H9 (cell line): Measurements from ENCODE around the gene SCIMP. TPM values are rescaled to one million over a fixed set of nuclear protein-coding genes. Genes with fewer than 3 reads are reported as not detected.

Experiments
- DNase-seq: peaks from one replicate; pipeline ENCODE4 v3.0.0-alpha.2; 2017
- H2AFZ ChIP-seq: one replicate; pipeline ENCODE4 v1.6.1; 2013; ENCODE audit warnings: mild to moderate bottlenecking, low read length, control low read depth, moderate library complexity
- H2AK5ac ChIP-seq: 2 replicates; pipeline ENCODE4 v1.6.1; 2013; ENCODE audit warnings: low read length, control low read depth, mixed read lengths; ENCODE audit not compliant: insufficient read length
- H2BK120ac ChIP-seq: one replicate; pipeline ENCODE4 v1.6.1; 2013; ENCODE audit warnings: low read depth, mild to moderate bottlenecking, low read length, control low read depth, inconsistent platforms; ENCODE audit not compliant: poor library complexity, severe bottlenecking
- H2BK12ac ChIP-seq: 2 replicates; pipeline ENCODE4 v1.6.1; 2013; ENCODE audit warnings: low read length, control low read depth, mixed read lengths, low read depth; ENCODE audit not compliant: insufficient read length
- H2BK15ac ChIP-seq: 2 replicates; pipeline ENCODE4 v1.6.1; 2013; ENCODE audit warnings: low read depth, low read length, control low read depth
- H2BK20ac ChIP-seq: one replicate; pipeline ENCODE4 v1.6.1; 2013; ENCODE audit warnings: low read depth, mild to moderate bottlenecking, low read length, control low read depth, inconsistent platforms; ENCODE audit not compliant: poor library complexity, severe bottlenecking
- H2BK5ac ChIP-seq: 2 replicates; pipeline ENCODE4 v1.6.1; 2013; ENCODE audit warnings: low read length, control low read depth, mixed read lengths; ENCODE audit not compliant: insufficient read length
- H3K14ac ChIP-seq: 2 replicates; pipeline ENCODE4 v1.6.1; 2013; ENCODE audit warnings: low read length, control low read depth; ENCODE audit not compliant: insufficient read depth
- H3K18ac ChIP-seq: 2 replicates; pipeline ENCODE4 v1.6.1; 2013; ENCODE audit warnings: low read depth, mild to moderate bottlenecking, mixed read lengths, low read length, control low read depth; ENCODE audit not compliant: insufficient read length
- H3K23ac ChIP-seq: 2 replicates; pipeline ENCODE4 v1.6.1; 2013; ENCODE audit warnings: low read length, control low read depth, mixed read lengths, low read depth; ENCODE audit not compliant: insufficient read length
- H3K23me2 ChIP-seq: 2 replicates; pipeline ENCODE4 v1.6.1; 2013; ENCODE audit warnings: low read depth, mild to moderate bottlenecking, mixed read lengths, low read length, control low read depth; ENCODE audit not compliant: insufficient read length, poor library complexity, severe bottlenecking
- H3K27ac ChIP-seq: 2 replicates; pipeline ENCODE4 v1.5.1; 2013; ENCODE audit warnings: low read length, control low read depth, mixed read lengths, low read depth; ENCODE audit not compliant: insufficient read length
- H3K27me3 ChIP-seq: 2 replicates; pipeline ENCODE4 v1.6.1; 2013; ENCODE audit warnings: low read length, control low read depth, inconsistent platforms; ENCODE audit not compliant: insufficient read depth
- H3K4ac ChIP-seq: 2 replicates; pipeline ENCODE4 v1.6.1; 2013; ENCODE audit warnings: low read depth, mild to moderate bottlenecking, control low read depth, inconsistent platforms, low read length, moderate library complexity
- H3K4me1 ChIP-seq: 2 replicates; pipeline ENCODE4 v1.6.1; 2013; ENCODE audit warnings: low read length, control low read depth, inconsistent platforms; ENCODE audit not compliant: insufficient read depth
- H3K4me2 ChIP-seq: 2 replicates; pipeline ENCODE4 v1.6.1; 2013; ENCODE audit warnings: low read length, control low read depth, mixed read lengths; ENCODE audit not compliant: insufficient read length, insufficient read depth
- H3K56ac ChIP-seq: 2 replicates; pipeline ENCODE4 v1.6.1; 2013; ENCODE audit warnings: low read depth, mild to moderate bottlenecking, mixed read lengths, low read length, control low read depth; ENCODE audit not compliant: insufficient read length
- H3K79me1 ChIP-seq: 2 replicates; pipeline ENCODE4 v1.6.1; 2013; ENCODE audit warnings: low read depth, mild to moderate bottlenecking, moderate library complexity, low read length, control low read depth, inconsistent platforms; ENCODE audit not compliant: insufficient read depth, poor library complexity, severe bottlenecking
- H3K79me2 ChIP-seq: 2 replicates; pipeline ENCODE4 v1.6.1; 2013; ENCODE audit warnings: low read length, control low read depth, inconsistent platforms; ENCODE audit not compliant: insufficient read depth
- H3K9ac ChIP-seq: 2 replicates; pipeline ENCODE4 v1.6.1; 2013; ENCODE audit warnings: low read length, control low read depth, mixed read lengths; ENCODE audit not compliant: insufficient read length; ENCODE audit errors: extremely low read depth
- H3K9me3 ChIP-seq: one replicate; pipeline ENCODE4 v1.6.1; 2013; ENCODE audit warnings: low read depth, low read length, inconsistent platforms; ENCODE audit not compliant: control insufficient read depth
- H3T11ph ChIP-seq: one replicate; pipeline ENCODE4 v1.6.1; 2013; ENCODE audit warnings: mild to moderate bottlenecking, low read length, control low read depth, inconsistent platforms
- H4K20me1 ChIP-seq: one replicate; pipeline ENCODE4 v1.6.1; 2013; ENCODE audit not compliant: control insufficient read depth, insufficient read length, insufficient read depth
- H4K5ac ChIP-seq: 2 replicates; pipeline ENCODE4 v1.6.1; 2013; ENCODE audit warnings: low read depth, mild to moderate bottlenecking, mixed read lengths, low read length, control low read depth; ENCODE audit not compliant: insufficient read length
- H4K8ac ChIP-seq: replicated peaks from 2 replicates; pipeline ENCODE4 v1.6.1; 2013; ENCODE audit warnings: low read length, control low read depth, mixed read lengths, low read depth; ENCODE audit not compliant: insufficient read length
- H4K91ac ChIP-seq: 2 replicates; pipeline ENCODE4 v1.6.1; 2013; ENCODE audit warnings: low read depth, mild to moderate bottlenecking, moderate library complexity, mixed read lengths, low read length, control low read depth; ENCODE audit not compliant: insufficient read length
- H3K27ac Mint-ChIP-seq, 3 experiments: 2 replicates in 2 of 3; 3 replicates in 1 of 3; pipeline ENCODE4 v1.8.0; 2020 to 2021; ENCODE audit warnings: mixed read lengths in 3 of 3, mild to moderate bottlenecking in 1 of 3, moderate library complexity in 1 of 3
- H3K27me3 Mint-ChIP-seq: 2 replicates; pipeline ENCODE4 v1.8.0; 2021; ENCODE audit warnings: low read depth, mild to moderate bottlenecking, moderate library complexity, mixed read lengths
- H3K36me3 Mint-ChIP-seq, 3 experiments: 2 replicates in 2 of 3; 3 replicates in 1 of 3; pipeline ENCODE4 v1.8.0; 2020 to 2021; ENCODE audit warnings: low read depth in 3 of 3, mixed read lengths in 3 of 3; ENCODE audit not compliant: insufficient read depth in 1 of 3
- H3K4me1 Mint-ChIP-seq, 2 experiments: 2 replicates each; pipeline ENCODE4 v1.8.0; 2020; ENCODE audit warnings: mixed read lengths in 2 of 2
- H3K4me3 Mint-ChIP-seq, 2 experiments: 2 replicates in 1 of 2; 3 replicates in 1 of 2; pipeline ENCODE4 v1.8.0; 2020 to 2021; ENCODE audit warnings: mild to moderate bottlenecking in 2 of 2, mixed read lengths in 2 of 2, moderate library complexity in 1 of 2
- H3K9me3 Mint-ChIP-seq, 2 experiments: 2 replicates in 1 of 2; 3 replicates in 1 of 2; pipeline ENCODE4 v1.8.0; 2020; ENCODE audit warnings: mild to moderate bottlenecking in 2 of 2, mixed read lengths in 2 of 2, moderate library complexity in 1 of 2
- WGBS: extraction: QIAGEN DNeasy Blood & Tissue Kit; methylation state at CpG from one replicate; pipeline ENCODE4 v1.1.7; 2013; ENCODE audit warnings: missing lambda C conversion rate, low lambda C conversion rate, mixed read lengths; ENCODE audit not compliant: insufficient read length; ENCODE audit errors: extremely low coverage; 5-methylcytosine and 5-hydroxymethylcytosine counted together
- total RNA-seq: library from RNA; stranded (reverse); gene quantifications from 2 replicates; pipeline ENCODE4 v1.2.1, GENCODE V29; 2021
- TF ChIP-seq, protein P1 (sequence below): fragments of 200-600 bp; sonication (generic); conservative IDR thresholded peaks from 3 replicates; pipeline ENCODE4 v1.8.0; 2021; ENCODE audit warnings: antibody characterized with exemption, mild to moderate bottlenecking

The SCIMP gene
- total RNA-seq, 1 experiment from 2014 or later = not detected

DNA sequence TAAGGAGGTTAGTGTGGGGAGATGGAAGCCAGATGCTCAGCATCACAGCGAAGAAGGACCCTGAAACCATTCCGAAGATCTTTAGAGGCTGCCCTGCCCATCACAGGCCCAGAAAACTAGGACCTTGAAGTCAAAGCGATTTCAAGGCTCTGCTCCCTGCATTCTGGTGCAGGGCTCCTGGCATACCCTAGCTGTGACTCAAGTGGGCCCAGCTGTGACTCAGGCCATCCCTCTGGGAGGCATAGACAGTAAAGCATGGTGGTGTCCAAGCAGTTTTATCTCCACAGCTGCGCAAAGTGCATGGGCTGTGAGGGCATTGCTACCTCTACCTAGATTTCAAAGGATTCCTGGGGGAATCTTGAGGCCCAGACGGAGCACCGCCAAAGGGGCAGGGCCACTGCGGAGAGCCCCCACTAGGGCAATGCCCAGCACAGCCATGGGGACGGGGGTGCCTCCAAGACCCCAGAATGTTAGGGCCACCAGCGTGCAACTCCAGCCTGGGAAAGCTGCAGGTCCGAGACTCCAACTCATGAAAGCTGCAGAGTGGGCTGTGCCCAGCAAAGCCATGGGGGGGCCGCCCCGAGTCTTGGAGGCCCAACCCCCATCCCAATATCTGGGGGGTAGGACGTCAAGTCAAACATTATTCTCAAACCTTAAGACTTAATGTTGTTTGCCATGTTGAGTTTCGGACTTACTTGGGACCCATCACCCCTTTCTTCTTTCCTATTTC, 31.3 kb downstream of the SCIMP start:
- Histone ChIP-seq H3K27ac (no peak overlapping the region), H4K5ac (no peak overlapping the region), H3K14ac (no peak overlapping the region), H3K79me2 (no peaks in the 10 kb centered on the region), H2AFZ (no peak overlapping the region), H2BK12ac (no peak overlapping the region), H3K18ac (no peak overlapping the region), H4K20me1 (no peaks in the 10 kb centered on the region), H3K79me1 (no peaks in the 10 kb centered on the region), H3K56ac (no peak overlapping the region), H2BK120ac (no peak overlapping the region), H3K4me1 (no peaks in the 10 kb centered on the region), H2AK5ac (no peak overlapping the region), H3K9me3 (no peaks in the 10 kb centered on the region), H3K23ac (no peak overlapping the region), H4K8ac (no peak overlapping the region), H3K9ac (no peak overlapping the region), H3K4me2 (no peak overlapping the region), H2BK15ac (no peak overlapping the region), H4K91ac (no peak overlapping the region), H3K27me3 (no peaks in the 10 kb centered on the region), H2BK5ac (no peak overlapping the region), H3K4ac (no peak overlapping the region), H3T11ph (no peak overlapping the region), H2BK20ac (no peak overlapping the region), H3K23me2 (no peaks in the 10 kb centered on the region)
- no peaks in the 10 kb centered on the region for H3K4me1 Mint-ChIP-seq
- no peak overlapping the region for H3K27ac Mint-ChIP-seq
- TF ChIP-seq, protein P1, sequence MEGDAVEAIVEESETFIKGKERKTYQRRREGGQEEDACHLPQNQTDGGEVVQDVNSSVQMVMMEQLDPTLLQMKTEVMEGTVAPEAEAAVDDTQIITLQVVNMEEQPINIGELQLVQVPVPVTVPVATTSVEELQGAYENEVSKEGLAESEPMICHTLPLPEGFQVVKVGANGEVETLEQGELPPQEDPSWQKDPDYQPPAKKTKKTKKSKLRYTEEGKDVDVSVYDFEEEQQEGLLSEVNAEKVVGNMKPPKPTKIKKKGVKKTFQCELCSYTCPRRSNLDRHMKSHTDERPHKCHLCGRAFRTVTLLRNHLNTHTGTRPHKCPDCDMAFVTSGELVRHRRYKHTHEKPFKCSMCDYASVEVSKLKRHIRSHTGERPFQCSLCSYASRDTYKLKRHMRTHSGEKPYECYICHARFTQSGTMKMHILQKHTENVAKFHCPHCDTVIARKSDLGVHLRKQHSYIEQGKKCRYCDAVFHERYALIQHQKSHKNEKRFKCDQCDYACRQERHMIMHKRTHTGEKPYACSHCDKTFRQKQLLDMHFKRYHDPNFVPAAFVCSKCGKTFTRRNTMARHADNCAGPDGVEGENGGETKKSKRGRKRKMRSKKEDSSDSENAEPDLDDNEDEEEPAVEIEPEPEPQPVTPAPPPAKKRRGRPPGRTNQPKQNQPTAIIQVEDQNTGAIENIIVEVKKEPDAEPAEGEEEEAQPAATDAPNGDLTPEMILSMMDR = no peak
- no CpG with 5 or more reads among the region's 14 CpGs for WGBS
- no peak for DNase-seq
- peaks cover 0 to 3% of the 10 kb centered on the region in 2 experiments; a peak in 2 of 5 replicates for H3K9me3 Mint-ChIP-seq
- no peaks in the 10 kb centered on the region for H3K36me3 Mint-ChIP-seq
- no peaks in the 10 kb centered on the region; the same call in none of the 2 replicates for H3K27me3 Mint-ChIP-seq
- H3K4me3 Mint-ChIP-seq = no peak overlapping the region
